WTC11 (cell line): ENCODE data around the gene TGDS. TPM values are rescaled to one million over a fixed set of nuclear protein-coding genes. Genes with fewer than 3 reads are reported as not detected.

Experiments
- ATAC-seq: fragments of 200-7000 bp; cut with Tn5 transposase; 2 replicates; pipeline ENCODE4 v1.10.0; 2021; ENCODE audit warnings: mild to moderate bottlenecking, moderate library complexity
- CTCF ChIA-PET: fragments of 300-600 bp; sonication (Branson Sonifier 250); formaldehyde crosslinking; loops from one replicate; lab custom pipeline; 2021; ENCODE audit warnings: antibody characterized with exemption; lab: Charles Lee
- POLR2A ChIA-PET: fragments of 350-600 bp; sonication (Branson Sonifier 250); formaldehyde crosslinking; loops from one replicate; lab custom pipeline; 2021; ENCODE audit warnings: antibody characterized with exemption; lab: Charles Lee
- DNase-seq: peaks from one replicate; pipeline ENCODE4 v3.0.0; 2021; ENCODE audit warnings: low spot score
- H3K27ac Mint-ChIP-seq: 2 replicates; pipeline ENCODE4 v1.8.0; 2021; ENCODE audit warnings: mixed read lengths
- H3K27me3 Mint-ChIP-seq: 2 replicates; pipeline ENCODE4 v1.8.0; 2021; ENCODE audit warnings: low read depth, mild to moderate bottlenecking, moderate library complexity, mixed read lengths
- H3K36me3 Mint-ChIP-seq: 2 replicates; pipeline ENCODE4 v1.8.0; 2021; ENCODE audit warnings: mixed read lengths
- H3K4me1 Mint-ChIP-seq: 2 replicates; pipeline ENCODE4 v1.8.0; 2022; ENCODE audit warnings: mixed read lengths
- H3K4me3 Mint-ChIP-seq: 2 replicates; pipeline ENCODE4 v1.8.0; 2021; ENCODE audit warnings: mild to moderate bottlenecking, moderate library complexity, mixed read lengths
- H3K9me3 Mint-ChIP-seq: 2 replicates; pipeline ENCODE4 v1.8.0; 2021; ENCODE audit warnings: mixed read lengths
- AFF4 ChIP-seq: sonication (generic); formaldehyde crosslinking; IDR thresholded peaks from 2 replicates; pipeline ENCODE4 v1.8.1; 2023; ENCODE audit warnings: mild to moderate bottlenecking, missing genetic modification reagents, borderline replicate concordance
- ATF1 ChIP-seq: sonication (generic); formaldehyde crosslinking; IDR thresholded peaks from 2 replicates; pipeline ENCODE4 v1.8.1; 2023; ENCODE audit warnings: mild to moderate bottlenecking, moderate library complexity, missing genetic modification reagents
- ATF3 ChIP-seq: sonication (generic); formaldehyde crosslinking; conservative IDR thresholded peaks from 2 replicates; pipeline ENCODE4 v1.8.1; 2022; ENCODE audit warnings: mild to moderate bottlenecking, missing genetic modification reagents
- CTCF ChIP-seq: fragments of 200-600 bp; IDR thresholded peaks from 2 replicates; pipeline ENCODE4 v1.8.0; 2022; ENCODE audit warnings: antibody characterized with exemption
- EMX1 ChIP-seq: fragments of 250-450 bp; sonication (Bioruptor Pico); IDR thresholded peaks from 2 replicates; pipeline ENCODE4 v1.8.0; 2021; ENCODE audit warnings: mild to moderate bottlenecking
- FOXP1 ChIP-seq: sonication (generic); formaldehyde crosslinking; IDR thresholded peaks from 2 replicates; pipeline ENCODE4 v1.8.0; 2022; ENCODE audit warnings: missing genetic modification reagents, mild to moderate bottlenecking, moderate library complexity, borderline replicate concordance
- GTF2I ChIP-seq: fragments of 250-450 bp; sonication (Bioruptor Pico); conservative IDR thresholded peaks from 2 replicates; pipeline ENCODE4 v1.4.0; 2021; ENCODE audit warnings: mild to moderate bottlenecking
- HMGXB4 ChIP-seq: sonication (generic); formaldehyde crosslinking; IDR thresholded peaks from 2 replicates; pipeline ENCODE4 v1.8.1; 2023; ENCODE audit warnings: mild to moderate bottlenecking, moderate library complexity, missing genetic modification reagents
- IRF2 ChIP-seq: sonication (generic); formaldehyde crosslinking; IDR thresholded peaks from 2 replicates; pipeline ENCODE4 v1.8.0; 2022; ENCODE audit warnings: low read depth, missing genetic modification reagents, borderline replicate concordance
- JAZF1 ChIP-seq: fragments of 250-450 bp; sonication (Bioruptor Pico); IDR thresholded peaks from 2 replicates; pipeline ENCODE4 v1.9.0; 2021; ENCODE audit warnings: moderate library complexity, mild to moderate bottlenecking, inconsistent platforms
- JUN ChIP-seq: sonication (generic); formaldehyde crosslinking; IDR thresholded peaks from 2 replicates; pipeline ENCODE4 v1.8.0; 2023; ENCODE audit warnings: mild to moderate bottlenecking, missing genetic modification reagents
- MLX ChIP-seq: sonication (generic); formaldehyde crosslinking; IDR thresholded peaks from 2 replicates; pipeline ENCODE4 v1.8.1; 2023; ENCODE audit warnings: mild to moderate bottlenecking, missing genetic modification reagents, moderate library complexity
- OVOL2 ChIP-seq: fragments of 250-450 bp; sonication (Bioruptor Pico); IDR thresholded peaks from 2 replicates; pipeline ENCODE4 v1.9.0; 2021; ENCODE audit warnings: mild to moderate bottlenecking, borderline replicate concordance
- PRRX2 ChIP-seq: fragments of 250-450 bp; sonication (Bioruptor Pico); IDR thresholded peaks from 2 replicates; pipeline ENCODE4 v1.8.0; 2021; ENCODE audit warnings: mild to moderate bottlenecking
- TEAD4 ChIP-seq: sonication (generic); formaldehyde crosslinking; IDR thresholded peaks from 2 replicates; pipeline ENCODE4 v1.8.0; 2022; ENCODE audit warnings: mild to moderate bottlenecking, missing genetic modification reagents
- ZBTB21 ChIP-seq: sonication (generic); formaldehyde crosslinking; IDR thresholded peaks from 2 replicates; pipeline ENCODE4 v1.8.1; 2023; ENCODE audit warnings: mild to moderate bottlenecking, missing genetic modification reagents, borderline replicate concordance
- ZMAT4 ChIP-seq: fragments of 250-450 bp; sonication (Bioruptor Pico); IDR thresholded peaks from 2 replicates; pipeline ENCODE4 v1.9.0; 2021; ENCODE audit warnings: mild to moderate bottlenecking
- ZNF281 ChIP-seq: sonication (generic); formaldehyde crosslinking; IDR thresholded peaks from 2 replicates; pipeline ENCODE4 v1.8.0; 2023; ENCODE audit warnings: mild to moderate bottlenecking, missing genetic modification reagents
- ZNF671 ChIP-seq: fragments of 250-450 bp; sonication (Bioruptor Pico); IDR thresholded peaks from 2 replicates; pipeline ENCODE4 v1.8.0; 2021; ENCODE audit warnings: mild to moderate bottlenecking
- total RNA-seq: library from RNA; stranded (reverse); gene quantifications from 3 replicates; pipeline ENCODE4 v1.2.3, GENCODE V29; 2021

The TGDS gene
- total RNA-seq, 1 experiment from 2014 or later = 12.5 TPM

GRCh38 chr13:94590744-94591143 lies 5.2 kb downstream of the TGDS start:
- DNase-seq (no peak), ATAC-seq (no peak)
- no peak for TF ChIP-seq ATF1 (CRISPR knock-in tag)
- no peak for TF ChIP-seq EMX1
- no peak for TF ChIP-seq HMGXB4
- TF ChIP-seq PRRX2 (CRISPR knock-in tag) = no peak
- TF ChIP-seq IRF2 (CRISPR knock-in tag) = no peak
- TF ChIP-seq CTCF = no peak
- no peak for TF ChIP-seq ZNF671 (CRISPR knock-in tag)
- TF ChIP-seq FOXP1 = no peak
- no peak for TF ChIP-seq JAZF1 (CRISPR knock-in tag)
- no peak for TF ChIP-seq TEAD4 (CRISPR knock-in tag)
- TF ChIP-seq OVOL2 (CRISPR knock-in tag) = no peak
- TF ChIP-seq ZBTB21 (CRISPR knock-in tag) = no peak
- no peak for TF ChIP-seq MLX (CRISPR knock-in tag)
- no peak for TF ChIP-seq GTF2I (CRISPR knock-in tag)
- no peak for TF ChIP-seq AFF4 (CRISPR knock-in tag)
- H3K4me3 Mint-ChIP-seq = no peak overlapping the region
- CTCF ChIA-PET = no interaction called here
- H3K36me3 Mint-ChIP-seq = peaks cover 37% of the 10 kb centered on the region
- H3K27ac Mint-ChIP-seq = no peak overlapping the region
- H3K27me3 Mint-ChIP-seq = no peaks in the 10 kb centered on the region
- no peaks in the 10 kb centered on the region for H3K9me3 Mint-ChIP-seq
- H3K4me1 Mint-ChIP-seq = peaks cover 16% of the 10 kb centered on the region
- POLR2A ChIA-PET = no interaction called here

GRCh38 chr13:94588541-94588940 lies 7.4 kb downstream of the TGDS start:
- peaks cover 11% of the 10 kb centered on the region for H3K9me3 Mint-ChIP-seq
- no peaks in the 10 kb centered on the region for H3K4me1 Mint-ChIP-seq
- ChIA-PET POLR2A (interaction anchor here (0.6 to 0.7 kb wide), 2 partner anchors 8 to 159 kb away, joined by 4 to 6 read pairs; no protein-coding TSS in a partner anchor), CTCF (no interaction called here)
- no peak for DNase-seq
- ATAC-seq = no peak
- H3K27me3 Mint-ChIP-seq = no peaks in the 10 kb centered on the region
- H3K36me3 Mint-ChIP-seq = peaks cover 49% of the 10 kb centered on the region
- no peak overlapping the region for H3K4me3 Mint-ChIP-seq
- no peak overlapping the region for H3K27ac Mint-ChIP-seq
- no peak for TF ChIP-seq ATF1 (CRISPR knock-in tag)
- no peak for TF ChIP-seq ATF3
- TF ChIP-seq ZNF281 (CRISPR knock-in tag) = no peak
- TF ChIP-seq HMGXB4 = no peak
- no peak for TF ChIP-seq ZMAT4
- TF ChIP-seq IRF2 (CRISPR knock-in tag) = no peak
- TF ChIP-seq JUN = no peak
